Activated CD4-positive, alpha-beta T cell treated with anti-CD3 and anti-CD28 coated beads, Interleukin-2, amount 10 ng/mL, durations not matched to agents 7 days and 5 days (primary cell): ENCODE data around the gene CD58. TPM values are rescaled to one million over a fixed set of nuclear protein-coding genes. Genes with fewer than 3 reads are reported as not detected.

ENCODE experiments used
- CTCF ChIA-PET: fragments of 350-600 bp; sonication (Branson Sonifier 250); formaldehyde crosslinking; loops from one replicate; lab custom pipeline; 2021; ENCODE audit warnings: antibody characterized with exemption; lab: Charles Lee
- POLR2A ChIA-PET: fragments of 350-600 bp; sonication (Branson Sonifier 250); formaldehyde crosslinking; loops from one replicate; lab custom pipeline; 2021; ENCODE audit warnings: antibody characterized with exemption; lab: Charles Lee
- DNase-seq: peaks from one replicate; pipeline ENCODE4 v3.0.0-alpha.2; 2020
- H3K27ac Mint-ChIP-seq: one replicate; pipeline ENCODE4 v1.8.0; 2021; ENCODE audit warnings: mild to moderate bottlenecking, moderate library complexity, mixed read lengths
- H3K27me3 Mint-ChIP-seq: one replicate; pipeline ENCODE4 v1.8.0; 2021; ENCODE audit warnings: mixed read lengths
- H3K36me3 Mint-ChIP-seq: one replicate; pipeline ENCODE4 v1.8.0; 2021; ENCODE audit warnings: low read depth, mixed read lengths
- H3K4me1 Mint-ChIP-seq: one replicate; pipeline ENCODE4 v1.8.0; 2021; ENCODE audit warnings: mixed read lengths
- H3K4me3 Mint-ChIP-seq: one replicate; pipeline ENCODE4 v1.8.0; 2021; ENCODE audit warnings: mild to moderate bottlenecking, moderate library complexity, mixed read lengths
- H3K9me3 Mint-ChIP-seq: one replicate; pipeline ENCODE4 v1.8.0; 2021; ENCODE audit warnings: mixed read lengths
- total RNA-seq, 2 experiments: library from RNA; stranded (reverse); gene quantifications; one replicate each; pipeline ENCODE4 v1.2.3, GENCODE V29; 2021

Gene CD58
- total RNA-seq, 2 experiments from 2014 or later, result 22.5 to 29.2 TPM

GRCh38 chr1:116487031-116487430, 83.8 kb downstream of the CD58 start:
- Mint-ChIP-seq H3K36me3 (no peaks in the 10 kb centered on the region), H3K4me1 (peaks cover 7% of the 10 kb centered on the region), H3K9me3 (no peaks in the 10 kb centered on the region), H3K4me3 (no peak overlapping the region), H3K27ac (no peak overlapping the region), H3K27me3 (peaks cover 3% of the 10 kb centered on the region)
- ChIA-PET POLR2A (no interaction called here), CTCF (interaction anchor here (2.5 to 6.5 kb wide), 3 partner anchors 10 to 346 kb away, joined by 8 to 99 read pairs (median 9); no protein-coding TSS in a partner anchor)
- DNase-seq, result no peak

- ChIA-PET CTCF (interaction anchor here (0.8 to 6.5 kb wide), 12 partner anchors 7 to 375 kb away, joined by 3 to 99 read pairs (median 13); partner anchors contain the start of gene MAB21L3), POLR2A (no interaction called here)
- H3K9me3 Mint-ChIP-seq, result no peaks in the 10 kb centered on the region
- DNase-seq, result no peak
- no peak overlapping the region for H3K4me3 Mint-ChIP-seq
- no peaks in the 10 kb centered on the region for H3K36me3 Mint-ChIP-seq
- H3K27me3 Mint-ChIP-seq, result peaks cover 3% of the 10 kb centered on the region
- peaks cover 6% of the 10 kb centered on the region for H3K4me1 Mint-ChIP-seq
- no peak overlapping the region for H3K27ac Mint-ChIP-seq
Measured at GRCh38 chr1:116486424-116486823, 84.4 kb downstream of the CD58 start.

DNA sequence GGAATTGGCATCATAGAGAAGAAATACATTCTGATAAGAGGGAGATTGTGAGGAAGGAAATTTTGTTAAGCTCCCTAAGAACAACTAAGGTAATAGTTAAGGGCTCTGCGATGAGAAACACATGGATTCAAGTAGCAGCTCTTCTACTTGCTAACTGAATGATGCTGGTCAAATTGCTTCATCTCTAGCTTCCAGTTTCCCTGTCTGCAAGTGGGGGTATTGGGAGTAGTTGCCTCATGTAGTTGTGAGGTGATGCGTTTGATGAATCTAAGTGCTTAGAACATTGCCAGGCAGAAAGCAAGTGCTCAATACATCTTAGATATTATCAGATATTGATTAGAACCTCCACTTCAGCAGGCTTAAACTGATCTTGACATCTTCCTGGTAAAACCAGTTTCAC, 84.8 kb downstream of the CD58 start:
- Mint-ChIP-seq H3K36me3 (no peaks in the 10 kb centered on the region), H3K27me3 (peaks cover 3% of the 10 kb centered on the region), H3K4me1 (peaks cover 6% of the 10 kb centered on the region), H3K27ac (no peak overlapping the region), H3K4me3 (no peak overlapping the region), H3K9me3 (no peaks in the 10 kb centered on the region)
- no peak for DNase-seq
- CTCF ChIA-PET, result interaction anchor here (0.7 to 6.5 kb wide), 28 partner anchors 8 to 576 kb away, joined by 3 to 99 read pairs (median 4); partner anchors contain the start of gene MAB21L3
- POLR2A ChIA-PET, result no interaction called here

GRCh38 chr1:116485071-116485735, 85.6 kb downstream of the CD58 start:
- no peak overlapping the region for H3K27ac Mint-ChIP-seq

GRCh38 chr1:116483481-116484309, 87.1 kb downstream of the CD58 start:
- POLR2A ChIA-PET, result no interaction called here
- no peak overlapping the region for H3K27ac Mint-ChIP-seq
- CTCF ChIA-PET, result interaction anchor here (1.0 to 6.5 kb wide), 17 partner anchors 7 to 377 kb away, joined by 3 to 99 read pairs (median 6); no protein-coding TSS in a partner anchor

More at GRCh38 chr1:116485071-116485735, 85.6 kb downstream of the CD58 start:
- ChIA-PET POLR2A (no interaction called here), CTCF (interaction anchor here (0.6 to 6.5 kb wide), 49 partner anchors 8 to 602 kb away, joined by 3 to 99 read pairs (median 4); partner anchors contain the start of gene MAB21L3)
- Mint-ChIP-seq H3K36me3 (no peaks in the 10 kb centered on the region), H3K9me3 (no peaks in the 10 kb centered on the region), H3K4me1 (peaks cover 6% of the 10 kb centered on the region), H3K4me3 (no peak overlapping the region), H3K27me3 (peaks cover 3% of the 10 kb centered on the region)
- DNase-seq, result peak; percentile 88

DNA sequence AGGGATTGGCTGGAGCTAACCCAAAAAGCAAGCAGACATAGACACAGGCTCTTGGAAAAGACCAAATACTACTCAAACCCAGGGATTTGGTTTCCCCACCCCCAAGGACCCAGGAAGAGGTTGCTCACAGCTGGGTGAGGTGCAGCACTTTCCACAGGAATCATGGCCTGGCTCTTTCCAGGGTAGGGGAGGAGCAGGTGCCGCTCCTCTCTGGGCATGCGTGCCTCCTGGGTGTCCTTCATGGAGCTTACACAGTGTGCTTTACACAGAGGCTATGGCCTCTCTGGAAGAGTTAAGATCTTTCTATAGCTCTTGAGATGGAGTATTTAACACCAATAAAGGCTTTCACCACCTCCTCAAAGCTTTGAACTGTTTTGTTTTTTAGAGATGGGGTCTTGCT, 88.3 kb downstream of the CD58 start:
- H3K4me3 Mint-ChIP-seq, result no peak overlapping the region
- ChIA-PET POLR2A (interaction anchor here (0.7 kb wide), 1 partner anchor 44 kb away, joined by 3 read pairs; no protein-coding TSS in a partner anchor), CTCF (interaction anchor here (0.7 to 6.5 kb wide), 5 partner anchors 17 to 341 kb away, joined by 3 to 99 read pairs (median 5); no protein-coding TSS in a partner anchor)
- no peaks in the 10 kb centered on the region for H3K36me3 Mint-ChIP-seq
- no peaks in the 10 kb centered on the region for H3K9me3 Mint-ChIP-seq
- H3K27me3 Mint-ChIP-seq, result peaks cover 3% of the 10 kb centered on the region
- no peak overlapping the region for H3K27ac Mint-ChIP-seq
- no peak for DNase-seq
- no peaks in the 10 kb centered on the region for H3K4me1 Mint-ChIP-seq

More at GRCh38 chr1:116483481-116484309, 87.1 kb downstream of the CD58 start:
- Mint-ChIP-seq H3K36me3 (no peaks in the 10 kb centered on the region), H3K4me1 (no peaks in the 10 kb centered on the region), H3K9me3 (no peaks in the 10 kb centered on the region), H3K4me3 (no peak overlapping the region), H3K27me3 (peaks cover 3% of the 10 kb centered on the region)
- DNase-seq, result no peak

DNA sequence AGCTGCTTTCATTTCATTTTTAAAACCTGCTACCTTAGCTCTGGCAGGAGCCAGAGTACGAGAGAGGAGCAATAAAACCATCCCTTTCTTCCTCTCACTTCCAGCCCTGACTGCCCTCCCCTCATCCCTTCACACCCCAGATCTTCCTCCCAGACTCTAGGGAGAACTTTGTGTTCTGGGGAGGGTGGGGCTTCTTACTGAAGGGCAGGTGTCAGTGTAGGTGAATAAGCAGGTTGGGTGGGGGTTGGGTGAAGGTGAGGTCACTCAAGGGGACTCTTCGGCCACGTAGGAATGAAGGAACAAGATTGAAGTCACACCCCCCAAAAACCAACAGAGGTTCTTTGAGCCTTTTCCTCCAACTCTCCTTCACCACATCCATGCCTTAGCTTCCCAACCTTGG, 88.9 kb downstream of the CD58 start:
- Mint-ChIP-seq H3K27ac (no peak overlapping the region), H3K4me3 (no peak overlapping the region), H3K9me3 (no peaks in the 10 kb centered on the region), H3K36me3 (no peaks in the 10 kb centered on the region), H3K4me1 (no peaks in the 10 kb centered on the region), H3K27me3 (peaks cover 2% of the 10 kb centered on the region)
- DNase-seq, result no peak
- ChIA-PET CTCF (interaction anchor here (0.7 to 6.5 kb wide), 4 partner anchors 17 to 341 kb away, joined by 3 to 99 read pairs (median 30); no protein-coding TSS in a partner anchor), POLR2A (no interaction called here)

DNA sequence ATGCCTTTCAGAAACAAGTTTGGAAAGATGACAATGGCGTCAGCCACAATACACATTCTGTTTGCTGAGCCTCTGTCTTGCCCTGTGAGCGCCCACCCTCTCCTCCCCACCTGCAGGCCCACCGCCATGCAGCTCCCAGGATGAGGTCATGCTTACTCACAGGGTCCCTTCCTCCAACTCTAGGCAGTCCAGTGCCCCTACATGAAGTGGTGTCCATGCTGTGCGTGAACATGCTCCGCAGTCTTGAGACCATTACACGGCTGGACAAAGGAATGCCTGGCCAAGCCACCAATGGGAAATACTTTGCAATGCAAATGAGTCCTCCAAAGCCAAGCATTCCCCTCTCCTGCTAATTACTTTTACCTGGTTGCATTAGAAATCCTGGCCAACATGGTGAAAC, 92.2 kb downstream of the CD58 start:
- Mint-ChIP-seq H3K4me3 (no peak overlapping the region), H3K27me3 (no peaks in the 10 kb centered on the region), H3K9me3 (no peaks in the 10 kb centered on the region), H3K36me3 (no peaks in the 10 kb centered on the region), H3K4me1 (no peaks in the 10 kb centered on the region), H3K27ac (no peak overlapping the region)
- POLR2A ChIA-PET, result no interaction called here
- CTCF ChIA-PET, result interaction anchor here (0.8 to 1.1 kb wide), 3 partner anchors 9 to 329 kb away, joined by 3 to 4 read pairs (median 3); no protein-coding TSS in a partner anchor
- DNase-seq, result no peak

DNA sequence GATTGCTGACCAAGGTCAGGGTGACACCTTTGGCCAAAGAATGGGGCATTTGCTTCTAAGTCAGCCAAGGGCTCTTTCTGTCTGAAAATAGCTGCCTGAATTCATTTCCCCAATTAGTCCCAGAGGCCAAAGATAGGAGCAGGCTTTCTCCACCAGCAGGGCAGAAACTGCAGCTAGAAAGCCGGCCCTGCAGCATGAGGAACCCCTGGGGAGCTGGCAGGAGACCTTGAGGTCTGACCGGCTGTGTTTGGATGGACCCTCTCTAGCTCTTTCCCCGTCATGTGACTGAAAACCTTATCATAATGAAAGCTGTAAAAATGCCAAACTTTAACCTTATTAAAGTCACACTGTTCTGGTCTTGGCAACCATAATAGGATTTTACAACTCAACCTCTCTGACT, 93.4 kb downstream of the CD58 start:
- DNase-seq, result no peak
- no peaks in the 10 kb centered on the region for H3K9me3 Mint-ChIP-seq
- ChIA-PET POLR2A (no interaction called here), CTCF (interaction anchor here (1.1 to 2.3 kb wide), 3 partner anchors 8 to 338 kb away, joined by 3 to 9 read pairs (median 3); no protein-coding TSS in a partner anchor)
- H3K4me1 Mint-ChIP-seq, result no peaks in the 10 kb centered on the region
- no peaks in the 10 kb centered on the region for H3K27me3 Mint-ChIP-seq
- H3K36me3 Mint-ChIP-seq, result no peaks in the 10 kb centered on the region
- no peak overlapping the region for H3K4me3 Mint-ChIP-seq
- H3K27ac Mint-ChIP-seq, result no peak overlapping the region

DNA sequence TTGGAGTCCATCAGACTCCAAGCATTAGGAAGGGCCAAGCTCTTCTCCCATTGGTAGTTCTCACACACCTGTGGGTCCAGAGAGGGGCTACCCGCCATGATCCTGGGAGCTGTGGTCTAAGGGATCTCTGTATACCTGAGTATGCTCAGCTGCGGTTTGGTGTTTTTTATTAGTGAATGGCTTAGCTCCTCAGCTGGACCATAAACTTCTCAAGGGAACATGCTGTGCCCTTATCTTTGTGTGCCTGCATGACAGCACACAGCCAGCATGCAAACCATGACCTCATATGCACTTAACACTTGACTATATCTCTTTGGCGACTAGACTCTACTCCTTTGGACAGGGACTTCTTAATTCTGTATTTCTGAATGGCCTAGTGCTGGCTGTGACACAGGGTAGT, 94.5 kb downstream of the CD58 start:
- CTCF ChIA-PET, result interaction anchor here (1.2 to 2.3 kb wide), 2 partner anchors 9 to 337 kb away, joined by 3 to 9 read pairs; no protein-coding TSS in a partner anchor
- no peak for DNase-seq

GRCh38 chr1:116475850-116476218, 95.0 kb downstream of the CD58 start:
- Mint-ChIP-seq H3K9me3 (no peaks in the 10 kb centered on the region), H3K27me3 (no peaks in the 10 kb centered on the region), H3K27ac (no peak overlapping the region), H3K4me3 (no peak overlapping the region), H3K36me3 (no peaks in the 10 kb centered on the region), H3K4me1 (no peaks in the 10 kb centered on the region)
- no peak for DNase-seq
- POLR2A ChIA-PET, result no interaction called here
- CTCF ChIA-PET, result interaction anchor here (2.3 kb wide), 1 partner anchor 10 kb away, joined by 9 read pairs; no protein-coding TSS in a partner anchor

More for the DNA sequence above, 94.5 kb downstream of the CD58 start:
- Mint-ChIP-seq H3K9me3 (no peaks in the 10 kb centered on the region), H3K27ac (no peak overlapping the region), H3K36me3 (no peaks in the 10 kb centered on the region), H3K4me1 (no peaks in the 10 kb centered on the region), H3K4me3 (no peak overlapping the region), H3K27me3 (no peaks in the 10 kb centered on the region)
- POLR2A ChIA-PET, result no interaction called here
